B cell (primary cell): ENCODE measurements around the gene SHANK2.

ENCODE experiments used
- CTCF ChIP-seq: fragments of 200-600 bp; IDR thresholded peaks from one replicate; pipeline ENCODE4 v1.8.0; 2022; ENCODE audit warnings: antibody characterized with exemption, mild to moderate bottlenecking
- EZH2 ChIP-seq: IDR thresholded peaks from 2 replicates; pipeline ENCODE4 v1.6.1; 2012; ENCODE audit warnings: borderline replicate concordance, low read depth, mild to moderate bottlenecking, moderate library complexity, low read length; ENCODE audit not compliant: insufficient read depth, poor library complexity, severe bottlenecking

GRCh38 chr11:71214553-71215424 is 37.6 kb downstream of the SHANK2 start:
- TF ChIP-seq CTCF (no peak), EZH2 (no peak)
